Neural progenitor cell (in vitro differentiated cells): ENCODE results near the gene ANKRD39.

Source experiments
- CTCF ChIP-seq: fragments of 200-600 bp; sonication (generic); IDR thresholded peaks from 2 replicates; pipeline ENCODE4 v1.5.1; 2017; ENCODE audit warnings: antibody characterized with exemption, mild to moderate bottlenecking
- EZH2phosphoT487 ChIP-seq: fragments of 200-600 bp; sonication (generic); IDR thresholded peaks from 2 replicates; pipeline ENCODE4 v1.6.1; 2017; ENCODE audit warnings: antibody characterized with exemption

GRCh38 chr2:96804986-96805385, 52.8 kb downstream of the ANKRD39 start:
- TF ChIP-seq CTCF: no peak
- TF ChIP-seq EZH2phosphoT487: no peak
